ENCODE data around the gene TEAD3. TPM values are rescaled to one million over a fixed set of nuclear protein-coding genes. Genes with fewer than 3 reads are reported as not detected.

Gene TEAD3
- total RNA-seq, 4 donors from 2014 or later, result 11.5 to 14.8 (median 13.5) TPM

GRCh38 chr6:35477551-35478179 is 19.2 kb downstream of the TEAD3 start:
- ATAC-seq (no peak), DNase-seq (no peak)
- Histone ChIP-seq H3K36me3 (peaks cover 0 to 18% of the 10 kb centered on the region in 2 donors), H3K27me3 (no peaks in the 10 kb centered on the region), H3K4me1 (no peaks in the 10 kb centered on the region), H3K27ac (no peak overlapping the region), H3K4me3 (no peak overlapping the region), H3K9me3 (no peaks in the 10 kb centered on the region)
- in situ Hi-C loops (cut with MboI; ENCODE audit: low sequenced_read_pairs in 4 of 4), result no loop called here
- TF ChIP-seq POLR2A (IDR thresholded peaks at IDR 0.05) (no peak), CTCF (IDR thresholded peaks at IDR 0.05 in 4 of 5, conservative IDR thresholded peaks at IDR 0.05 in 1 of 5) (no peak)
- intact Hi-C loops (cut with DNase I; ENCODE audit: low total_unique reads), result no loop called here

DNA sequence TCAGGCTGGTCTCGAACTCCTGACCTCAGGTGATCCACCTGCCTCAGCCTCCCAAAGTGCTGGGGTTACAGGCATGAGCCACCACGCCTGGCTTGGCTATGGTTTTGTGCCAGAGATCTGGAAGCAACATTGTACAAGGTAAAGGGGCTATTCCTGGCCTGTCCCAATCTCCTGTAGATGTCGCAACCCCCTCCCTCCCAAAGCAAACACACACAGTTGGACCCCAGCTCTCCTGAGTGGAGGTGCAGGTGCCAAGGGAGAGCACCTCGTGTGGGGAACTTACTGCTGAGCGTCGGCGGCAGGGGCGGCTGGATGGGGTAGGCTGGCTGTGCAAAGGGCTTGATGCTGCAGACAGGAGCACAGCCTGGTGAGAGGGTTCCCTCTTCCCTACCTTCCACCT is 19.9 kb downstream of the TEAD3 start:
- intact Hi-C loops (cut with DNase I; ENCODE audit: low total_unique reads), result no loop called here
- H3K9me3 ChIP-seq, result no peaks in the 10 kb centered on the region
- no peak overlapping the region for H3K4me3 ChIP-seq
- in situ Hi-C loops (cut with MboI; ENCODE audit: low sequenced_read_pairs in 4 of 4), result no loop called here
- TF ChIP-seq CTCF (IDR thresholded peaks at IDR 0.05 in 4 of 5, conservative IDR thresholded peaks at IDR 0.05 in 1 of 5), result no peak
- TF ChIP-seq POLR2A (IDR thresholded peaks at IDR 0.05), result no peak
- no peaks in the 10 kb centered on the region for H3K27me3 ChIP-seq
- no peak overlapping the region for H3K27ac ChIP-seq
- ATAC-seq, result no peak
- no peak for DNase-seq
- H3K36me3 ChIP-seq, result peaks cover 0 to 18% of the 10 kb centered on the region in 2 donors
- H3K4me1 ChIP-seq, result peaks cover 0 to 4% of the 10 kb centered on the region in 2 donors

GRCh38 chr6:35476004-35476403 is 20.9 kb downstream of the TEAD3 start:
- Histone ChIP-seq H3K27ac (no peak overlapping the region), H3K27me3 (no peaks in the 10 kb centered on the region), H3K4me1 (peaks cover 0 to 5% of the 10 kb centered on the region in 2 donors), H3K36me3 (peaks cover 0 to 25% of the 10 kb centered on the region in 2 donors), H3K4me3 (no peak overlapping the region), H3K9me3 (no peaks in the 10 kb centered on the region)
- DNase-seq, result no peak
- in situ Hi-C loops (cut with MboI; ENCODE audit: low sequenced_read_pairs in 4 of 4) (no loop called here), intact Hi-C loops (cut with DNase I; ENCODE audit: low total_unique reads) (no loop called here)
- no peak for TF ChIP-seq POLR2A (IDR thresholded peaks at IDR 0.05)
- TF ChIP-seq CTCF (IDR thresholded peaks at IDR 0.05 in 4 of 5, conservative IDR thresholded peaks at IDR 0.05 in 1 of 5), result no peak
- ATAC-seq, result no peak

GRCh38 chr6:35475573-35475972 is 21.3 kb downstream of the TEAD3 start:
- in situ Hi-C loops (cut with MboI; ENCODE audit: low sequenced_read_pairs in 4 of 4), result no loop called here
- H3K27ac ChIP-seq, result no peak overlapping the region
- ATAC-seq (no peak), DNase-seq (no peak)
- H3K9me3 ChIP-seq, result no peaks in the 10 kb centered on the region
- TF ChIP-seq CTCF (IDR thresholded peaks at IDR 0.05 in 4 of 5, conservative IDR thresholded peaks at IDR 0.05 in 1 of 5), result no peak
- TF ChIP-seq POLR2A (IDR thresholded peaks at IDR 0.05), result no peak
- peaks cover 3 to 10% of the 10 kb centered on the region in 2 donors for H3K4me1 ChIP-seq
- no peak overlapping the region for H3K4me3 ChIP-seq
- peaks cover 0 to 29% of the 10 kb centered on the region in 2 donors for H3K36me3 ChIP-seq
- H3K27me3 ChIP-seq, result no peaks in the 10 kb centered on the region
- intact Hi-C loops (cut with DNase I; ENCODE audit: low total_unique reads), result no loop called here

Measured in gastrocnemius medialis (tissue), 4 donors.